Fibroblast of skin of abdomen (primary cell): ENCODE data around the gene GSK3B.

Experiments used
- DNase-seq: peaks from one replicate; pipeline ENCODE4 v3.0.0-alpha.2; 2013

Gene GSK3B

DNA sequence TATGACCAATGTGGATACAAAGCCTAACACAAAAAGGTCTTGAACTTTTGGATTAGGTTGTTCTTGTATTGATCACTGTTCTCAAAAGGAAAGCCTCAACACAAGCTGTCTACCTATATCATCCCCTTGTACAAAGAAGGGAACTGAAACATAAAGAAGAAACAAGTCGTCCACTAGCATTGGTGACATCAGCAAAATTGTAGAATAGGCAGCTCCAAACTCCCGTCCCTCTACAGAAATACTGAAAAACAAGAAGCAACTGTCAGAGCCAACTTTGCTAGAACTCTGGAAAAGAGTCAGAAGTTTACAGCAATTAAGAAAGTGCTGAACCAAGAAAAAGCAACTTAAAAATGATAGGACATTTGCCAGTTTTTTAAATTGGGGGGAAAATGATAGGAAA, 319.8 kb downstream of the GSK3B start:
- DNase-seq: no peak
